B cell (primary cell): ENCODE measurements around the gene ADGRB2. TPM values are rescaled to one million over a fixed set of nuclear protein-coding genes. Genes with fewer than 3 reads are reported as not detected.

Experiments
- ATAC-seq: fragments of 200-7000 bp; cut with Tn5 transposase; one replicate; pipeline ENCODE4 v1.10.0; 2021; ENCODE audit warnings: low read depth, mild to moderate bottlenecking, moderate number of reproducible peaks, moderate library complexity
- CTCF ChIA-PET: fragments of 350-600 bp; sonication (Branson Sonifier 250); formaldehyde crosslinking; loops from one replicate; lab custom pipeline; 2021; ENCODE audit warnings: antibody characterized with exemption, inconsistent platforms; lab: Charles Lee
- POLR2A ChIA-PET: fragments of 350-600 bp; sonication (Branson Sonifier 250); formaldehyde crosslinking; loops from one replicate; lab custom pipeline; 2021; ENCODE audit warnings: antibody characterized with exemption; lab: Charles Lee
- DNase-seq: peaks from one replicate; pipeline ENCODE4 v3.0.0; 2013
- H2AFZ ChIP-seq: 2 replicates; pipeline ENCODE4 v1.6.1; 2012; ENCODE audit warnings: mild to moderate bottlenecking, low read depth, low read length; ENCODE audit not compliant: insufficient read depth, poor library complexity, severe bottlenecking
- H3K27ac ChIP-seq, 2 donors: 1 replicate in 1 of 2; 2 replicates in 1 of 2; pipeline ENCODE4 v1.5.1; 2012 to 2013; ENCODE audit warnings: low read length in 2 of 2, mild to moderate bottlenecking in 2 of 2, moderate library complexity in 1 of 2
- H3K27me3 ChIP-seq, 4 experiments: fragments of 200-600 bp in 1 of 4; sonication (generic) in 1 of 4; replicated peaks in 1 of 4; 1 replicate in 2 of 4; 2 replicates in 2 of 4; pipeline versions ENCODE4 v1.6.1 to v1.7.0; 2013 to 2016; ENCODE audit warnings: low read length in 3 of 4, mild to moderate bottlenecking in 2 of 4, mixed read lengths in 1 of 4, moderate library complexity in 1 of 4; ENCODE audit not compliant: insufficient read depth in 4 of 4, control insufficient read depth in 3 of 4; ENCODE audit errors: control extremely low read depth in 1 of 4
- H3K36me3 ChIP-seq, 2 experiments: replicated peaks in 1 of 2; 1 replicate in 1 of 2; 2 replicates in 1 of 2; pipeline versions ENCODE4 v1.6.1 to v1.7.1; 2013; ENCODE audit warnings: low read length in 1 of 2; ENCODE audit not compliant: insufficient read depth in 2 of 2, control insufficient read depth in 1 of 2; ENCODE audit errors: control extremely low read depth in 1 of 2, extremely low read depth in 1 of 2
- H3K4me1 ChIP-seq, 2 donors: fragments of 200-600 bp in 1 of 2; sonication (generic) in 1 of 2; 1 replicate in 1 of 2; 2 replicates in 1 of 2; pipeline versions ENCODE4 v1.5.1 to v1.6.1; 2013 to 2017; ENCODE audit warnings: low read length in 2 of 2; ENCODE audit not compliant: control insufficient read depth in 2 of 2, insufficient read depth in 2 of 2
- H3K4me2 ChIP-seq: replicated peaks from 2 replicates; pipeline ENCODE3; 2012; ENCODE audit warnings: mild to moderate bottlenecking, low read depth, low read length; ENCODE audit not compliant: poor library complexity, severe bottlenecking
- H3K4me3 ChIP-seq, 5 experiments: fragments of 200-600 bp in 1 of 5; sonication (generic) in 1 of 5; 1 replicate in 3 of 5; 2 replicates in 2 of 5; pipeline versions ENCODE4 v1.5.1 to v1.7.0; 2011 to 2016; ENCODE audit warnings: low read length in 4 of 5, mild to moderate bottlenecking in 4 of 5, low read depth in 2 of 5, control low read depth in 1 of 5, moderate library complexity in 1 of 5; ENCODE audit not compliant: insufficient read depth in 1 of 5; ENCODE audit errors: control extremely low read depth in 1 of 5, extremely low read depth in 1 of 5
- H3K79me2 ChIP-seq: fragments of 200-600 bp; sonication (generic); one replicate; pipeline ENCODE4 v1.6.0; 2016; ENCODE audit warnings: low read length; ENCODE audit not compliant: control insufficient read depth, insufficient read depth
- H3K9ac ChIP-seq: fragments of 200-600 bp; sonication (generic); 2 replicates; pipeline ENCODE4 v1.6.1; 2017; ENCODE audit warnings: mild to moderate bottlenecking, low read length, moderate library complexity
- H3K9me3 ChIP-seq, 3 donors: one replicate each; pipeline versions ENCODE4 v1.6.1 to v1.7.1; 2013; ENCODE audit warnings: low read length in 2 of 3; ENCODE audit not compliant: control insufficient read depth in 2 of 3, insufficient read depth in 1 of 3; ENCODE audit errors: control extremely low read depth in 1 of 3
- H4K20me1 ChIP-seq: 2 replicates; pipeline ENCODE4 v1.6.0; 2012; ENCODE audit warnings: mild to moderate bottlenecking, low read length; ENCODE audit not compliant: insufficient read depth, control insufficient read depth, poor library complexity, severe bottlenecking
- H3K27ac Mint-ChIP-seq: one replicate; pipeline ENCODE4 v1.8.0; 2021; ENCODE audit warnings: mixed read lengths
- H3K27me3 Mint-ChIP-seq: one replicate; pipeline ENCODE4 v1.8.0; 2021; ENCODE audit warnings: mixed read lengths
- H3K4me1 Mint-ChIP-seq: one replicate; pipeline ENCODE4 v1.8.0; 2021; ENCODE audit warnings: mixed read lengths
- H3K4me3 Mint-ChIP-seq: one replicate; pipeline ENCODE4 v1.8.0; 2021; ENCODE audit warnings: mixed read lengths
- H3K9me3 Mint-ChIP-seq: one replicate; pipeline ENCODE4 v1.8.0; 2022; ENCODE audit warnings: mixed read lengths; ENCODE audit not compliant: insufficient read depth
- CTCF ChIP-seq: fragments of 200-600 bp; IDR thresholded peaks from one replicate; pipeline ENCODE4 v1.8.0; 2022; ENCODE audit warnings: antibody characterized with exemption, mild to moderate bottlenecking
- EZH2 ChIP-seq: IDR thresholded peaks from 2 replicates; pipeline ENCODE4 v1.6.1; 2012; ENCODE audit warnings: borderline replicate concordance, low read depth, mild to moderate bottlenecking, moderate library complexity, low read length; ENCODE audit not compliant: insufficient read depth, poor library complexity, severe bottlenecking
- WGBS: methylation state at CpG from one replicate; pipeline ENCODE4 v1.1.5; 2013; ENCODE audit warnings: missing lambda C conversion rate; ENCODE audit not compliant: insufficient coverage; 5-methylcytosine and 5-hydroxymethylcytosine counted together
- intact Hi-C: fragments of 100-400 bp; cut with micrococcal nuclease; formaldehyde crosslinking; loops from one replicate; pipeline ENCODE4 v1.10.0; 2022
- polyA plus RNA-seq: library from polyadenylated mRNA; depleted of rRNA; stranded (reverse); fragments of >200 nt; gene quantifications from 2 replicates; pipeline ENCODE4 v1.2.3, GENCODE V29; 2012
- total RNA-seq, 2 donors: library from RNA; stranded (reverse); fragments of 120-200 nt in 1 of 2; gene quantifications; 1 replicate in 1 of 2; 2 replicates in 1 of 2; pipeline versions ENCODE4 v1.2.3 to v1.2.4, GENCODE V29; 2013 to 2022

ADGRB2 gene
- total and polyA plus RNA-seq, 2 donors (not counting 1 experiment from before 2014, with no cell fraction given), result 1.9 to 2.7 TPM

- Histone ChIP-seq H3K4me3 (no peak overlapping the region), H3K27me3 (peaks cover 0 to 30% (median 9%) of the 10 kb centered on the region in 4 experiments), H3K36me3 (no peaks in the 10 kb centered on the region), H3K9ac (no peak overlapping the region), H3K9me3 (no peaks in the 10 kb centered on the region), H2AFZ (no peak overlapping the region), H3K27ac (no peak overlapping the region), H3K4me2 (no peak overlapping the region), H3K79me2 (no peaks in the 10 kb centered on the region), H4K20me1 (no peaks in the 10 kb centered on the region), H3K4me1 (peaks cover 19 to 26% of the 10 kb centered on the region in 2 donors)
- H3K4me1 Mint-ChIP-seq, result peaks cover 18% of the 10 kb centered on the region
- 77% methylated on average over 2 of the region's 2 CpGs for WGBS
- peaks cover 18% of the 10 kb centered on the region for H3K27me3 Mint-ChIP-seq
- ChIA-PET POLR2A (no interaction called here), CTCF (interaction anchor here (0.7 to 1.9 kb wide), 3 partner anchors 9 to 882 kb away, joined by 3 to 5 read pairs (median 5); no protein-coding TSS in a partner anchor)
- no peak for ATAC-seq
- no peak overlapping the region for H3K27ac Mint-ChIP-seq
- no peaks in the 10 kb centered on the region for H3K9me3 Mint-ChIP-seq
- DNase-seq, result no peak
- no peak for TF ChIP-seq EZH2
- TF ChIP-seq CTCF, result no peak
- intact Hi-C loops, result loop anchor here (10.0 kb wide), 1 partner anchor 154 kb away; the partner anchor contains the start of gene PTP4A2
- H3K4me3 Mint-ChIP-seq, result no peak overlapping the region
Measured at GRCh38 chr1:31780632-31781031, 16.5 kb upstream of the ADGRB2 start.

- no peak overlapping the region for H3K27ac ChIP-seq
- peaks cover 10 to 17% of the 10 kb centered on the region in 2 donors for H3K4me1 ChIP-seq
- Mint-ChIP-seq H3K9me3 (no peaks in the 10 kb centered on the region), H3K4me3 (no peak overlapping the region), H3K27me3 (peaks cover 28% of the 10 kb centered on the region), H3K27ac (no peak overlapping the region), H3K4me1 (peaks cover 8% of the 10 kb centered on the region)
- no peaks in the 10 kb centered on the region for H3K36me3 ChIP-seq
- H3K4me3 ChIP-seq, result no peak overlapping the region
- no peak for DNase-seq
- H3K9ac ChIP-seq, result no peak overlapping the region
- H4K20me1 ChIP-seq, result no peaks in the 10 kb centered on the region
- 98% methylated on average over 4 of the region's 9 CpGs for WGBS
- H2AFZ ChIP-seq, result no peak overlapping the region
- ChIA-PET CTCF (interaction anchor here (0.7 to 1.9 kb wide), 5 partner anchors 10 to 883 kb away, joined by 3 to 5 read pairs (median 4); no protein-coding TSS in a partner anchor), POLR2A (no interaction called here)
- no peak overlapping the region for H3K4me2 ChIP-seq
- no peak for ATAC-seq
- TF ChIP-seq CTCF (no peak), EZH2 (no peak)
- intact Hi-C loops, result loop anchor here (10.0 kb wide), 1 partner anchor 155 kb away; the partner anchor contains the start of gene PTP4A2
- no peaks in the 10 kb centered on the region for H3K9me3 ChIP-seq
- H3K27me3 ChIP-seq, result peaks cover 0 to 40% (median 18%) of the 10 kb centered on the region in 4 experiments
- no peaks in the 10 kb centered on the region for H3K79me2 ChIP-seq
Measured at GRCh38 chr1:31779687-31780086, 15.5 kb upstream of the ADGRB2 start.
